HG02759 (cell line): ENCODE measurements around the gene NR5A2.

Experiments used
- ATAC-seq: cut with Tn5 transposase; IDR thresholded peaks from one replicate; pipeline ENCODE4 v1.9.1; 2021; ENCODE audit warnings: mild to moderate bottlenecking, moderate library complexity; ENCODE audit not compliant: unreplicated experiment

NR5A2 gene

DNA sequence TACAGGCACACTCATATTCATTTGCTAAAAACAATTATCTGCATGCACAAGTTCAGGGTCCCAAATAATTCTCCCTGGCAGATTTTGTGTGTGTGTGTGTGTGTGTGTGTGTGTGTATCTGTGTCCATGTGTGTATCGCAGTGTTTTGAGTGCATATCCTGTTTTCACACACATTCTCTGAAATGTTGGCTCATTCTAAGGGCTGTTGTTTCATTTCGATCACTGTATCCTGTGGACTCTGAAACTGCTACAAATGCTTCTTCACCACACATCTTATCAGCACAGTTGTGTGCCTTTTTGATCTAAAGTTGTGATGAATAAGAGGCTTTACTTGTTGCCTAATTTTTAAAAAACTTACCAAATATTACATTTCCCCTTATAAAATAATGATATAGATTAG lies 34.6 kb downstream of the NR5A2 start:
- no peak for ATAC-seq

DNA sequence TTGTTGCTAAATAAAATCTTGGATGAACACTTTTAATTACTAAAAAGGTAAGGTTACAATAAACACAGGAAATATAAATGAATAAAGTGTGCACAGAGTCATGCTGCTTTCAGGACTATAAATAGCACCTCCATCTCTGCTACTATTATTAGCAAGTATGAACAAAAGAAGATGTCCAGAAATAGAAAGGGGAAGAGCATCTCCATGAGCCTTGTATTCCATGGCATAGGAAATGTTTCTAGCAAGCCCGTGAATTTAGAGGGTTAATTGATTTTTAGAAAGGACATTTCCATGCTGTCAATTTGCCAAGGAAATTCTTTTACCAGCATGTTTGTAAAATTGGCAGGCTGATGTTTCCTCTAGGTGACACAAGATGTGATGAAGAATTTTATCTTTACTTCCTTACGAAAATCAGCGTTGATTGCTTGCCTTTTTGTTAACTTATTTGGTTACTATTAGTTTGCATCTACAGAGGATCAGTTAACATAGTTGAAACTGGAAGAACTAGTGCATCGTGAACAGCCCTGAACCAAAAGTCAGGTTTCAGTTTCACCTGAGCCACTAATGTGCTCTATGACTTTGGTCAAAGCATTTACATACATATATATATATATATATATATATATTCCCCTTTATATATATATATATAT lies 45.3 kb downstream of the NR5A2 start:
- peak; percentile 81 for ATAC-seq

DNA sequence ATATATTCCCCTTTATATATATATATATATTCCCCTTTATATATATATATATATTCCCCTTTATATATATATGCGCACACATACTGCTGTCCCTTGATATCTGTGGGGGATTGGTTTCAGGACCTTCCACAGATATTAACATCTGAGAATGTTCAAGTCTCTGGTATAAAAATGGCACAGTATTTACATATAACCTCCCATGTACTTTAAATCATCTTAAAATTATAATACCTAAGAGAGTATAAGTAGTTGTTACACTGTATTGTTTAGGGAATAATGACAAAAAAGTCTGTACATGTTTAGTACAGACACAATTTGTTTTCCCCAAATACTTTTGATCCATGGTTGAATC lies 45.8 kb downstream of the NR5A2 start:
- no peak for ATAC-seq

DNA sequence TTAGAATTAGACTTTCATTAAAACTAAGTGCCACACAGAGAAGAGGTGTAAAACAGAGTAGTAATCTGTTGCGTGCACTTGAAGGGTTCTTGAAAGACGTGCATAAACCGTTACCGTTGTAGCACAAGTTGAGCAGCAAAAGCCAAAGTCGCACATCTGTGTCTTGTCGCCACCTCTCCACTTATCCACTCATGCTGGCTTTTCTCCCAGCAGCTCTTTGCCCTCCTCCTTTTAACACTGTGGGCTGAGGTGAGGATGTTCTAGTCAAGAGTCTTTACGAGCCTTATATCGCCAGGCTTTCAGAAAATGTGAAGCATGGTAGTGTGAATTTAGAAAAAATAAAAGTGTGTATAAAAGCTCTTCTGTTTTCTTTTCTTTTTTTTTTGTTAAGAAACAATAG lies 48.0 kb downstream of the NR5A2 start:
- ATAC-seq, result no peak

DNA sequence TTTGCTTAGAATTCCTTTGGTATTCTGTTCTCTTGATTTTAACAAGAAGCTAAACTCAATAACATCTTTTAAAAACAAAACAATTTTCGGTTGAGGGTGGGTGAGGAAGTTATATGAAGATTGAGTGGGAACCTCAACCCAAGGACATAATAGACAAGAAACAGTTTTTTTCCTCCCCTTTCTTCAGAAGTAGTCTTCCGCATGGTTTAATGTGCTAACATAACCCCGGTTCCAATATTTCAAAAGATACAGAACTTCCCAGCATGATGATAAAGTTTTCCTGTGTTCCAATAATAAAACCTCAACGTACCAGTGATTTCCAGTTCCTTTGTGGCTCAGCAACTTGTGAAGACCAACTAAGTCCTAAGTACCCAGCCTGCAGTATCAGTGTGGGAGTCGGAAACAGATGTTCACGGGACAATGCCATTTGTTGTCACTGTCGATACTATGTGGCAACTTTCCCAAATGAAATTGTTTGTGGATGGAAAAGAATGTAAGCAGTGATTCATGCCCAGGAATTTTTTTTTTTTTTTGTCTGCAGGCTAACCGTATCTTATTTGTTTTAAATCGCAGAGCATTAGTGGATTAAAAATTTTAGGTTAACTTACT lies 48.5 kb downstream of the NR5A2 start:
- ATAC-seq, result no peak

DNA sequence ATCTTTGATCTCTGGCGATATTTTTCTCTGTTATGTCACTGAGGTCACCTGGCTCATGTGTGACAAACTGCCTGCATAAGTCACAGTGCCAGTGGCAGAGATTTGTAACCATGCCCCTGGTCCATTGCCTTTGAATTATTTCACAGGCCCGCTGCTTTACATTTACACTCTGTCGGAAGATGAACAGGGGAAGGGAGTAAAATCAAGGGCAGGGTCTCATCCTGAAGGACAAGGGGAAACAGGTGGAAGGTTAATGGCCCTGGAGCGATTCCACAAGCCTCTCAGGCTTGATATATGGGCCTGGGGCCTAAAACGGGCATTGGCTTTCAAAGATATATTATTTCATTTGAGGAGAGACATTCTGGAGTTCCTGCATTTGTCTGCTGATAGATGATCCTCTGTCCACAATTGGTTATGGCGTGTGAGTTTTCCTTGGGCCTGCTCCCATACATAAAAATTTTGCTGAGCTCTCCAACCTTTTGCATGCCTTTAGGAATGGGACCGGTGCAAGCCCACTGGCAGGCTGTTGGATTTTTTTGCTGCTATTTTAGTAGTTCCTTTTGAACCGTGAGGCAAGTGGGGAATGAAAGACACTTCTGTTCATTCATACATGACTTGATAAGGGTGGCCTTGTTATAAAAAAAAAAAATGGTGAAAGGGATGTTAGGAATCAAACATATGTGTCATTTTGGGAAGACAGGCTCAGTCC lies 51.9 kb downstream of the NR5A2 start:
- no peak for ATAC-seq

DNA sequence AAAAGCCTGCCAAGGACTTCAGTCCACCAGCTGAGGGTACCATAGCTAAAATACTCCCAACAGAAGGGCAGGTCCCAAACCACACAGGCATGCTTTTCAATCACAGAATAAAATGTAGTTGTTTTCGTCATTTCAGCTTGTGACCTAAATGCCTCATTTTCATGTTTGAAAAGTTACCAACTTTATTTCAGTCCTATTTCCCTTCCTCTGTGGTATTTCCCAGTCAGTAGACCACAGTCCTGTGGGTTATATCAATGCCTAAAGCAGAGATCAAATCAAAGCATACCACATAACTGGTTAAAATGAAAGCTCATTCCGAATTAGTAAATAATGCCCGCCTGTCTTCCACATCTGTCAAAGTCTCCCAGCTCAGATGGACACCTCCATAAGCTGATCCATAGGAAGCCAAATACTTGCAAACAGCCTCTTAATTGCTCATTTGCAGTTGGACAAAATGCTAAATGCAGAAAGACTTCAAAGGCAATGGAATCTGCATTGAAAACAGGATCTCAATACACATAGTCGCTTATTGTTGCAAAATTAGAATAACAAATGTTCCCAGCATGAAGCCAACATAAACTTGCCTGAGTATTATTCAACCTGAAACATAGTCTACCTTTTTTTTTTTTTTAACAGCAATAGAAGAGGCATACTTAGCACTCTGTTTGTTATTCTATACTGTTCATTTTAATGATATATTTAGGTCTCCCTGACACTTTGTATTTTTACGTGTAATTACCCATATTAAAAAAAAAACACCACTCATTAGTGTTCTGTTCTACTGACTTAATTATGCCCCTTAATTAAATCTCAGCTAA lies 53.9 kb downstream of the NR5A2 start:
- no peak for ATAC-seq

DNA sequence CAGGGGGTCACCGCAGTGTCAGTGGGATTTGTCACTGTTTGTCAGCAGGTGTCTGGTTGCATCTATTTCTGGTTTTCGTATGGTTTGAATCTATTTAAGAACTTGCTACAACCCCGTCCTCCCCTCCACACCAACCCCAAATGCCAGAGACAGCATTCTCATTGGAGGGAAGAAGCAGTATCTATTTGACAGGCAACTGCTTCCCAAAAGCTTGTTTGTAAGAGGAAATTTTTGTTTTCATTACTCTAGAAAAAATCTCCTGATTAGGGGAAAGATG lies 54.4 kb downstream of the NR5A2 start:
- no peak for ATAC-seq

DNA sequence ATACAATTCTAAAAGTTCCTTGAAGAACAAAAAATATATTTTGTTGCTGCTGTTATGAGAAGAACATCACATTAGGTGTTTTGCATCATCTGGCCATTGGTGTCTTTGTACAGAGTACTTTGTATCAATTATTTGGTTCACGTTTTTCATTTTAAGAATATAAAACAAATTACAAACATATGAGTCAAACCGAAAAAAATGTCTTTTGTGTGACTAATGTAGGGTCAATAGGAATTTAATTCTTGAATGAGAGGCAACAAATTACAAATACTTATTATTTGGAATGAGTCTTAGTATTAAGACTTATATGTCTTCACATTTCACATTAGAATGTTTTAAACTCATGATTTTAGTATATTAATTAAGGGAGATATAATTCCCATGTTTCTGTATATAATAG lies 54.8 kb downstream of the NR5A2 start:
- ATAC-seq, result no peak

DNA sequence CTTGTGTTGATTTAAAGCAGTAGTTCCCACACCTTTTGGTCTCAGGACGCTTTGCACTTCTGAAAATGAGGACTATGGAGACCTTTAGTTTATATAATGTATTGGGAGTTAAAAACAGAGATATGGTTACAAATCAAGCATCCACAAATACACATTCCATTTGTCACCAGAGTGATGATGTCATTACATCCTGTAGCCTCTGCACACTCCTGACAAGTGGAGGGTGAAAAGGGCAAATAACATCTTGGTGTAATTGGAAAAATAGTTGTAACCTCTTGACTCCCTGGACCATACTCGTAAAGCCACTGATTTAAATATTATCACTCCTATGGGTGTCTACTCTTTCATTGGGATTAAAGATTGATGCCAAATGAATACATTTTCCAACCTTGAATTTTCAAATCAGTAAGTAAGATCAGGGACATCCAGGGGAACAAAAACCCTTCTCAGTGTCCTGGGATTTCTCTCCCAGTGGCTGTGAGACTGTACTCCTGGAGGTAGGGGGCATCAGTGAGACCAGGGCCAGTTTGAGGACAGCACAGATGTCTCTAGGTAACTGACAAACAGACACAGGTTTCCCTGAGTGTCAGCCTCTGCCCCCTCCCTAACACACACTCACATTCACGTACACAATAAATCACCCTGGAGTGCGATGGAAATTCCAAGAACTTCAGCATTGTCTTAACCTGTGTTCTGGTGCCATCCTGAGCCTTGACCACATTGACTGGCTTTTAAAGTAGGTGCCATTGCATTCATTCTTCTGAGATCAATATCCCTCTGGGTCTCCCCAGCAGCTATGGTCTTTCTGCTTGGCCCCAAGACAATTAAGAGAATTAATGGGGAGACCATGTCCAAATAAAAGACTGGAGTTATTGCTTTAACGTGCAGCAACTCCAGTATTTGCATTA lies 63.0 kb downstream of the NR5A2 start:
- no peak for ATAC-seq

DNA sequence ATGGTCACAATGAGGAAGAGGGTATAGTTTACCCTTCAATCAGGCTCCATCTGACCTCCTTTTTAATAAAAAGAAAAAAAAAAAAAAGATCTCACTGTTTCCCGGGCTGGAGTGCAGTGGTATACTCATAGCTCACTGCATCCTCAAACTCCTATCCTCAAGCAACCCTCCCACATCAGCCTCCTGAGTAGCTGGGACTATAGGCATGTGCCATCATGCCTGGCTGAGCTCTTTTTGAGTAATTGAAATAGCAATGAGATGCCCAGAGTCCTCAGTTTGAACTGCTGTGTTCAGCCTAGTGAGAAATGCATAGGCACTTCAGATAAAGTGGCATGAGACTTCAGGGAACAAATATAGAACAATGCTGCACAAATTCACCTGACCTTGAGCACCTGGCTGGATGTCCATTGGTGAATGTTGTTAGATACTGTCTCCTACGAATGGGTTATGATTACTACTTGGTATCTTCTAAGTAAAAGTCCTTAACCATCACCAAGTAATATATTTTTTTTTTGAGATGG lies 67.6 kb downstream of the NR5A2 start:
- no peak for ATAC-seq

DNA sequence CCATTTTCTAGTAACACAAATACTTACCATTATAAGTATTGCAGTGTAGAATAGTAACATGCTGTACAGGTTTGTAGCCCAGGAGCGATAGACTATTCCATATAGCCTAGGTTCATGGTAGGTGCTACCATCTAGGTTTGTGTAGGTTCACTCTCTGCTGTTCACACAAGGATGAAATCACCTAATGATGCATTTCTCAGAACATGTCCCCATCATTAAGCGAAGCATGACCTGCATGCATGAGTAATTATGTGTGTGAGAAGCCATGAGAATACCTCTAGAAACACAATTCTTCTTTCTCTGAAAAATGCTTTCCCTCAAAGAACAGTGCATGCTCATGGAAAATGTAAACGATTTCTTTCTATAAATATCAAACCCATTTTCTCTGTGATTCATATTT lies 69.3 kb downstream of the NR5A2 start:
- no peak for ATAC-seq

DNA sequence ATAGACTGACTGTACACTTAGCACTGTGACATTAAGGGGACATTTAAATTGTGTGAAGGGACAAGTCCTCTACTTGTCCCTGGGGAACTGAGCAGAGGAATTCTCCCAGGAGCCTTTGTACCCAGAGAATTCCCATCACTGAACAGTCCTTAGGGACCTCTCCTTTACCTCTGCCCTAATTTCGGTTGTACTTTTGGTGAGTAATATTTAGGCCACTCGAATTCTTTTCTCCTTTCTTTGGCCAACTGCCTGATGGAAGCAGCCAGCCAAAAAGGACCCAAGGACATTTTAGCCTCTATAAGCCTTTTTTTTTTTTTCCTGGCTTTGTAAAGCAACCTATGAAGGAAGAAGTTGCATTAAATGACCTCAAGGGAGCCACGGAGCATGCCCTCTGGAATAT lies 71.5 kb downstream of the NR5A2 start:
- no peak for ATAC-seq

DNA sequence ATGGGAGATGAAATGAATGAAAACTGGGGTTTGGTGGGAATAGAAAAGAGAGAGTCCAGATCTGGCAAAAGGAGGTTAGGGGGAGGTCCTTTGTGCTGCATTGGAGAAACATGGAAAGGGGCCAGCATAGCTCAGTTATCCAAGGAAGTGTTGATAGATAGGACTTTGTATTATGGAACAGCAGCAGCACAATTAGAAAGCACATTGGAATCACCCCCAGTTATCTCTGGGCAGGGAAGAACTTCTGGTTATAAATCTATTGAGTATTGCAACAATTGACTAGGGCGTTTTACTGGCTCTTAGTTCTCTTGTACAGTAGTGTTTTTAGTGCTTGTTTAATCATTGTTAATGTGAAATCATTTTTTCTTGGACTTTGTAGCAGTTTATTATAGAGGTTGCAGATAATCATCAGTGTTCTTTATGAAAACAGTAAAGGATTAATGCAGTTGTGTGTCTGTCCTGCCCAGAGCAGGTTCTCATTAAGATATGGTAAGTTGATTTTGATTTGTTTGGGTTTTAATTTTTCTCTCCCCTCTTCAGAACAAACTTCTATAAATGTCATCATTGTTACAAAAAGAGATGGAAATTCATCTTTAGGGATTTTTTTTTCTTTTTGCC lies 76.6 kb downstream of the NR5A2 start:
- ATAC-seq, result no peak

DNA sequence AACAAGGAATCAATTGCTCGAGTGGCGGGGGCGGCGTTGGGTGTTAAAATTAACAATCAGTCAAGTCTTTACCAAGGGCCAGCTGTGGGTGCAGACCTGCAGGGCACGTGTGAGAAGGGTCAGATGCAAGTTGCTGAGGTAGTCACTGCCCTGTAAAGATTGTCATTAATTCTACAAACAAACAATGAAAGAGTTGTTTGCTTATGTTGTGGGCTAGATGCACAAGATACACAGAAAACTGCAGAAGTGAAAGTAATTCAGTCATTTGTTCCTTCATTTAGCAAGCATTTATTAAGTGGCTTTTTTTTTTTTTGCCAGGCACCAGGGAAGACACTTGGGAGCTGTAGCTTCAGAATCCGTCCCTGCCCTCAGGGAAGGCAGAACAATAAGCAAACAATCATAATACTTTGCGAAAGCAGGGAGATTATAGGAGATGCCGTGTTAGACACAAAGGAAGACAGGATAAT lies 79.5 kb downstream of the NR5A2 start:
- ATAC-seq, result no peak

DNA sequence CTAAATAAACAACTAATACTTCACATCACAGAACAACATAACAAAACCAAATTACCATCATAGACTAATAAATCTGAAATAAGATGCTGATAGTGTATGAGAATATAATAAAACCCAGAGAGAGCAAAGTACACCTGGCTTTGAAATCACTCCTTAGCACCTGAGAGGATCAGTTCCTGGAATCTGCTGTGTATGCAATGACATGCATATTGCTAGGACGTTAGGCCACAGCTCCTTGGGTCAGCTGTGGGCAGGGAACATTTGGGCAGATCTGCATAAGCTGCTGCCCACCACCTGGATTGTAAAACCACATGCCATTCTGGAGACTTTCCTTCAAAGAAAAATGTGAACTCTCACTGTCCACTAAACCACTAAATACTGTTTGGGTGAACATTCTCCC lies 81.1 kb downstream of the NR5A2 start:
- ATAC-seq, result no peak

DNA sequence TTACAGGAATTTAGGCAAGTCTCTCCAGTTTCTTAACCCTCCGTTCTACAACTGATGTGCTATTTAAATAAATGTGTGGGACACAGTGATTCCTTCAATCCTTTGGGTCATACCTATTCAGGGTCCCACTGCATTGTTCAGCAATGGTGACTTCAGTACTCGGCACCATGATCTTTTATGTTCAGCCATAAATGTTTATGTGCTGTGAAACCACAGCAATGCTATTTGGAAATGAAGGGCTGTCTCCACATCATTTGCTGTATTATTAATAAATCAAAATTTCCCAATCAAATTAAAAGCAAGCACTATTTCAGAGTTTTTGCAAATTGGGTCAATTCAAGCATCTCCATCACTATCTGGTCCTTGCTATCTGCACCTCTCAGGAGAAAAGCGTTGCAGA lies 84.8 kb downstream of the NR5A2 start:
- no peak for ATAC-seq

DNA sequence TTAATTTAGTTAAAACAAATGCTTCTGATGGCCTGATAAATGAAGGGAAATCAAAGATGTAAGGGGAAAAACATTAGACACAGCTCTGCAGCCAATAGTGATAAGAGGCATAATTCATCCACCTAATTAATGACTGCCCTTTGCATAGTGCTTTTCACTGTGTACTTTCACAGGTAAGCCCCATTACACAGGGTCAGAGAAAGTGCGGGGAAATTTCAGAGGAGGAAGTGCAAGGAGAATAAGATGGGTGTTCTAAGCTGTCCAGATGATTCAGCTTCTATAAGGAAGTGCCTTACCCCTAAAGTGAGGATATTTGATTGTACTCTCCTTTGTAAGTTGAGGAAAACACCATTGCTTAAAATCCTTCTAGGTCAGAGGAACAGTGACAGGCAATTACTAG lies 88.0 kb downstream of the NR5A2 start:
- ATAC-seq, result no peak

DNA sequence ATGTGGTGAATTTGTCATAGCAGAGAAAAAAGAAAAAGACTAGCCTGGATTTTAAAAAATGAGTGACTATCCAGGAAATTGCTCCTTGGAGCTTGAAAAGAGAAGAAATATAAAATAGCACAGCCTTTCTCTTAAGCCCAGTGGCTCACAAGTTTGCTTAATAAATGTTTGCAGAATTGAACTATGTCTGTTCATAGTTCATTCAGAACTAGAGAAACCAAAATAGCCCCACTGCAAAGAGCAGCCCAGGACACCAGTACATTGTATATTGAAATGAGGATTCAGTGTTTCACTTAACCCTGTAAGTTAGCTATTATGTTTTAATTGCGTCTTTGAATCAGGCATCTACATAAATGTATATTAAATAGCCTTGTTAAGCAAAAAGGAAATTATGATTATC lies 88.8 kb downstream of the NR5A2 start:
- ATAC-seq, result no peak
